Activated T-cell treated with anti-CD3 and anti-CD28 coated beads, Interleukin-2, amount 50 U/mL, for 4 hours (primary cell): ENCODE measurements around the gene TNNI3K. TPM values are rescaled to one million over a fixed set of nuclear protein-coding genes. Genes with fewer than 3 reads are reported as not detected.

Experiments
- ATAC-seq, 2 donors: fragments of 200-7000 bp; cut with Tn5 transposase; one replicate each; pipeline ENCODE4 v1.10.0; 2021
- DNase-seq: peaks from one replicate; pipeline ENCODE4 v3.0.0-alpha.2; 2020
- H3K27me3 Mint-ChIP-seq: one replicate; pipeline ENCODE4 v1.8.0; 2021; ENCODE audit warnings: low read depth, mixed read lengths
- H3K36me3 Mint-ChIP-seq: one replicate; pipeline ENCODE4 v1.8.0; 2022; ENCODE audit warnings: mixed read lengths; ENCODE audit not compliant: insufficient read depth
- H3K4me1 Mint-ChIP-seq: one replicate; pipeline ENCODE4 v1.8.0; 2021; ENCODE audit warnings: low read depth, mixed read lengths
- H3K4me3 Mint-ChIP-seq: one replicate; pipeline ENCODE4 v1.8.0; 2021; ENCODE audit warnings: mild to moderate bottlenecking, moderate library complexity, mixed read lengths
- H3K9me3 Mint-ChIP-seq: one replicate; pipeline ENCODE4 v1.8.0; 2021; ENCODE audit warnings: mixed read lengths
- total RNA-seq, 3 donors: library from RNA; stranded (reverse); gene quantifications; one replicate each; pipeline ENCODE4 v1.2.1, GENCODE V29; 2021

TNNI3K gene
- total RNA-seq, 3 donors from 2014 or later = not detected

DNA sequence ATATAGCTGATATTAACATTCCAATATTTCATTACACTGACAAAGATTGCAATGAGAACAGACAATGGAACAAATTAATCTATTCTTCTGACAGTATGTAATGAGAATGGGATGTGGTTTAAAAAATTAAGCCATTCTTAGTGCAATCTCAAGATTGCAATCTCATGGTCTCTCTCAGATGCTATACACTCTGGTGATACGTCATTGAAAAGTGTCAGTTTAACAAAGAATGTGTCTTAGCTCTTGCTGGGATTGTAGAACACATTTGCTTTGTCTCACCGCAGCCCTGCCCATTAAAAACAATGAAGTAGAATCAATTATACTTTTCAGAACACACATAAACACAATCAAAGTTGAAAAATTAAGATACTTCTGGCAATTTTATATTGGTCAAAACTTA lies 222.1 kb downstream of the TNNI3K start:
- DNase-seq = no peak
- Mint-ChIP-seq H3K4me1 (no peaks in the 10 kb centered on the region), H3K9me3 (no peaks in the 10 kb centered on the region), H3K36me3 (no peaks in the 10 kb centered on the region), H3K4me3 (no peak overlapping the region), H3K27me3 (peaks cover 2% of the 10 kb centered on the region)
- ATAC-seq = no peak

DNA sequence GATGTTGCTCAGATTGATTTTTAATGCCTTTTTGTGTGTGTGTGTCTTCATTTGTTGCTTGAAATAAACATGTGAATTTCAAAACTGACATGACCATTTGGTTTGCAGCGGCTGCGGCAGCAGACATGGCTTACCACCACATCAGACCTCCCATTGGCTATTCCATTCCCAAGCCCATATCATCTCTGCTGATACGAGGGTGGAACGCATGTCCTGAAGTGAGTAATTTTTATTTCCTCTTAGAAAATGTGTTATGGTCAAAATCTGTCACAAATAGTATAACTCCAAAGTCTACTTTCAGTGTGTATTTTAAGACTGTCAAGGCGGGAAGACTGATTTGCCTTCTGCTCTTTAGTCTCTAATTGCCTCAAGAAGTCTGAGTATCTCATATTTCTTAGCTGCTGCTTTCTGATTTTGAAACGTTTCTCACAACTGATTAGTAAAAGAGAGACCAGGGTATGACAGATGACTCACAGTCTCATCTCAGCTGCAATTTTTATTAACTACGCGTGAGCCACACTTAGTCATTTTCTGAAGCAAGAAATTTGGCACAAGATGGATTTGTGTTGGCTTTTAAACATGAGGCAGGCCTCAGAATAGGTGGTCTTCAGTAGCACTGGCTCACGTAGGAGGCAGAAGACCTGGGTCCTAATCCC lies 228.3 kb downstream of the TNNI3K start:
- DNase-seq = no peak
- H3K36me3 Mint-ChIP-seq = no peaks in the 10 kb centered on the region
- no peaks in the 10 kb centered on the region for H3K9me3 Mint-ChIP-seq
- no peaks in the 10 kb centered on the region for H3K4me1 Mint-ChIP-seq
- no peak for ATAC-seq
- peaks cover 2% of the 10 kb centered on the region for H3K27me3 Mint-ChIP-seq
- H3K4me3 Mint-ChIP-seq = no peak overlapping the region

DNA sequence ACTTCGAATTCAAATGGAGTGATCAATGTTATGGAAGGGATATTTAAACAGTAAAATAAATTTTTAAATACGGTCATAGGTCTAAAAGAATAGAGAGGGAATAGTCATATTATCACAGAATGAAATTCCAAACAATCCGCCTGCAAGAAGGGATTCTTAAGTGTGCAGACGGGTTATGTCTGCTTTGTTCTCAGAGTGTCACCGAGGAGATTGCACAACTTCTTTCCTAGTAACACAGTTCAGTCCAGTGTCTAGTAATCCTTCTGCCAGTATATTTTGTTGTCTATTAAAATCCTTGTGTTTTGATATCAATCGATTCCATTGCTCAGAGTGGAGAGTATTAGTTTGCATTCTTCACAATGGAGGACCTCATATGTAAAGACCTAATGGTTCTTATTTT lies 228.8 kb downstream of the TNNI3K start:
- Mint-ChIP-seq H3K36me3 (no peaks in the 10 kb centered on the region), H3K9me3 (no peaks in the 10 kb centered on the region), H3K4me3 (no peak overlapping the region), H3K4me1 (no peaks in the 10 kb centered on the region), H3K27me3 (no peaks in the 10 kb centered on the region)
- DNase-seq (no peak), ATAC-seq (no peak)

DNA sequence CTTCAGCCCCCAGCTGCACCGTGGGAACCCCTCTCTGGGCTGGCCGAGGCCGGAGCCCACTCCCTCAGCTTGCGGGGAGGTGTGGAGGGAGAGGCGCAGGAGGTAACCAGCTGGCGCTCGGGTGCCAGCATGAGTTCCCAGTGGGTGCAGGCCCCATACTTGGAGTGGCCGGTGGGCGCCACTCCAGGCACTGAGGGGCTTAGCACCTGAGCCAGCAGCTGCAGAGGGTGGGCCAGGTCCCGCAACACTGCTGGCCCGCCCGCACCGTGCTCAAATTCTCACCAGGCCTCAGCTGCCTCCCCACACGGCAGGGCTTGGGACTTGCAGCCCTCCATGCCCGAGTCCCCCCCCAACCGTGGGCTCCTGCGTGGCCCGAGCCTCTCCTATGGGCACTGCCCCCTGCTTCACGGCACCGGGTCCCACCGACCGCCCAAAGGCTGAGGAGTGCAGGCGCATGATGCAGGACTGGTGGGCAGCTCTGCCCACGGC lies 230.1 kb downstream of the TNNI3K start:
- Mint-ChIP-seq H3K27me3 (no peaks in the 10 kb centered on the region), H3K4me3 (no peak overlapping the region), H3K9me3 (no peaks in the 10 kb centered on the region), H3K36me3 (no peaks in the 10 kb centered on the region), H3K4me1 (no peaks in the 10 kb centered on the region)
- no peak for ATAC-seq
- DNase-seq = no peak

DNA sequence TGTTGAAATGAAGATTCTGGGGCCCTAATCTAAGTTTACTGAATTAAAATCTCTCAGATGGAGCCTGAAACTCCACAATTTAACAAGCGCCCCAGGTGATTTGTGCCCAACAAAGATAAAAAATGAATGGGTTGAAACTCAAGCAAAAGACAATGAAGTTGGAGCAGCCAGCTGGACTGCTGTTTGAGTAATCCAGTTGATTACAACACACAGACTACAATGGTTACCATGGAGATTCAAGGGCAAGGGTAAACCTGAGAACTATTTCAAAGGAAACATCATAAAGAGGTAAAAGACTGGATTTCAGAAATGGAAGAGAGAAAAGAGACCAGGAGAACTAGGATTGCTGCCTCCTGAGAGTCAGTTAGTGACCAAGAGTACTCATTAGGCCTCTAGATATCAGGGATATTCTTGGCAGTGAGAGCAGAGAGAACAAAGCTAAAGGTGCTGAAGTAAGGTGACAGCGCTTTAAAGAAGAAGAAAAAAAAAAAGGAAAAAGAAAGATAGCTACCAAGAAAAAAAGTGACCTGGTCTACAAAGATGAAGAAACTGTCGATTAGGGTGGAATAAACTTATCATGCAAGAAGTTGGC lies 232.7 kb downstream of the TNNI3K start:
- H3K4me1 Mint-ChIP-seq = no peaks in the 10 kb centered on the region
- DNase-seq (no peak), ATAC-seq (no peak)
- no peaks in the 10 kb centered on the region for H3K36me3 Mint-ChIP-seq
- H3K4me3 Mint-ChIP-seq = no peak overlapping the region
- no peaks in the 10 kb centered on the region for H3K9me3 Mint-ChIP-seq
- H3K27me3 Mint-ChIP-seq = no peaks in the 10 kb centered on the region

DNA sequence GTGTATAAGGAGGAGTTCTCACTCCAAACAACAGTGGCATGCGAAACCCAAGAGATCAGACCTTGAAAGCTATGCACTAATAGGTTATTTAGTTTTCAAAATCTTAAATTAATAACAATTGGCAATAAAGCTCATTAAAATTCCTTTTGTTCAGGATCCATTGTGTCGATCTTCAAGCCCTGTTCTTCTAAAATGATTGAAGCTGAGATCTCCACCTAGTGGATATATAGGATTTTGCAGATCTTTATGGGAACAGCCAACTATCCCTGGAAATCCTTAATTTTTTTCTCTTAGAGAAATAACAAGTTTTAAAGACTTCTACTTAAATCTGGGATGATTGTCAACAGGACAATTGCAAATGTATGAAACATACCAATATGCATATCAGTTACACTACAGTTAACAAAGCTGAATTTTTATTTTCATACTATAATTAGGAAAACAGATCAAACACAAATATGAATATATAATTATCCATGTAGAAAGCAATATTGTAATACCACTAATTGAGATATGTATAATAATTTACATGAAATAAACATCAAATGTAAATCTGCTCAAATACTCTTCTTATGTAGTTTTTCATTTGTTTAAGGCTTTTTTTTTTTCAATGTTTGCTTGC lies 233.9 kb downstream of the TNNI3K start:
- H3K4me3 Mint-ChIP-seq = no peak overlapping the region
- ATAC-seq = no peak
- DNase-seq = no peak
- no peaks in the 10 kb centered on the region for H3K27me3 Mint-ChIP-seq
- H3K36me3 Mint-ChIP-seq = no peaks in the 10 kb centered on the region
- H3K4me1 Mint-ChIP-seq = no peaks in the 10 kb centered on the region
- no peaks in the 10 kb centered on the region for H3K9me3 Mint-ChIP-seq

DNA sequence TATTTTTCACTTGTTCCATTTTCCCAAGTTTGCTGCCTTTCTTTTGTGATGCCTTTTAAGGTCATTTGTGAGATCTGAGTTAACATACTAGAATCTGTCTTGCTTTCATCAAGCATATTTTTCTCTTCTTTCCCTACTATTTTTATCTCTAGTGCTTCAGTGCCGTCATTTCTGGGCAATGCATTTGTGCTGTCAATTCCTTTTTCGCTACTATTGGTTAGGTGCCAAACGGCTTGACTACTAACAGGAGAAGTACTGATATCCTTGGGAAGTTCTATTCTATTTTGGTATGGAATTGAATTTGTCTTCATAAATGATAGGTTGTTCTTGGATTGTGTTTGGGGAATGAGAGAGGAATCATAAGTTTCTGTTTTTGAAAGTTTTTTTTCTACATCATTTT lies 235.1 kb downstream of the TNNI3K start:
- Mint-ChIP-seq H3K4me1 (no peaks in the 10 kb centered on the region), H3K9me3 (no peaks in the 10 kb centered on the region), H3K36me3 (no peaks in the 10 kb centered on the region), H3K27me3 (no peaks in the 10 kb centered on the region), H3K4me3 (no peak overlapping the region)
- DNase-seq (no peak), ATAC-seq (no peak)

DNA sequence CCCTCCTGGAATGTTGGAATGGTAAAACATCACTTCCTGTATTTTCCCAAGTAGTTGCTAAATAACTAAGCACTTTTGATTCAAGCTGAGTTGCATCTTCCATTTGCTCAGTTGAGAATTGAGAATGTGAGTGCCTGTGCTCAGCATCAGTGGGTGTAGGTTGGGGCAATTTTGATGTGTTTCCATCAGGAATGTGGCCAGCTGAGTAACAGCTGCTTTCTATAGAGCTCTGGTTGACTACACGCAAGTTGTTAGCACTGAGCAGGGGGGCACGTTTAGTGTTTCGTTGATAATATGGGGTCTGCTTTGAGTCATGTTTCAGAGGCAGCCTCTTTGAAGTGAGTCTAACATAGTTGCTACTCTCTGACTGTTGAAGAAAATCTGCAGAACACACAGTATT lies 235.7 kb downstream of the TNNI3K start:
- no peaks in the 10 kb centered on the region for H3K4me1 Mint-ChIP-seq
- no peaks in the 10 kb centered on the region for H3K27me3 Mint-ChIP-seq
- no peaks in the 10 kb centered on the region for H3K36me3 Mint-ChIP-seq
- H3K4me3 Mint-ChIP-seq = no peak overlapping the region
- no peaks in the 10 kb centered on the region for H3K9me3 Mint-ChIP-seq
- no peak for DNase-seq
- no peak for ATAC-seq

DNA sequence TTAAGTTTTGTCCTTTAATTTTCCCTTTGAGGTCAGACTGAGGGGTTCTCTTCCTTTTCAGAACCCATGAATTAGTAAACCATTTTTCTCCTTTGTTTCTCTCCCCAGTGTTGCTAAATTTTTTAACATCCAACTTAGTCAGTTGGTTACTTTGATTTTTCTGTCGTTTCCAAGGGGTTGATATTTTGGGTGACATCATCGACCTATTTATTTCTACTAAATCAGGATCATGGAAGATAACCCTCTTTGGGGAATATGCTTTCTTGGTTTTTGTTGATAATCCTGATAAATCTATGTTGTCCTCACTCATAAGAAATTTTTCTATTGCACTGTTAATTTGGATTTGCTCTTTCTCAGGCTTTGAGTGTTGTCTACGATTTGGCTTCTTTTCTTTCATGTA lies 236.3 kb downstream of the TNNI3K start:
- H3K4me1 Mint-ChIP-seq = no peaks in the 10 kb centered on the region
- H3K4me3 Mint-ChIP-seq = no peak overlapping the region
- H3K27me3 Mint-ChIP-seq = no peaks in the 10 kb centered on the region
- ATAC-seq = no peak
- no peaks in the 10 kb centered on the region for H3K36me3 Mint-ChIP-seq
- DNase-seq = no peak
- no peaks in the 10 kb centered on the region for H3K9me3 Mint-ChIP-seq

DNA sequence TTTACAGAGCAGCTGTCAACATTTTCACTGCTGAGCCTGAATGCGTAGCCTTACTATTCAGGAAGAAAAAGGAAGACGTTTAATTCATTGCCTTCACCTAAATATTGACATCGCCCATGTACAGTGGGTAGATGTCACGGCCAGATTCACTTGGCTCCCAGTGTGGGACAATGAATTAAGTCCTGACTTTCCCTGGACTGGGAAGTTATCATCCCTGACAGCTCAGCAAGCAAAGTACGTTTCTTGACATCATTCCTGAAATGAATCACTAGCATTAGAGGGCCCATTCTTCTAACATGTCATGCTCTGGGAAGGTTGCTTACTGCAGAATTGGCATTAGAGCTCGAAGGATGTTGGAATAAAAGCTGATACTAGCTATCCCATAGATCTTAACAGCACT lies 239.4 kb downstream of the TNNI3K start:
- ATAC-seq = no peak
- Mint-ChIP-seq H3K4me1 (no peaks in the 10 kb centered on the region), H3K9me3 (no peaks in the 10 kb centered on the region), H3K27me3 (no peaks in the 10 kb centered on the region), H3K36me3 (no peaks in the 10 kb centered on the region), H3K4me3 (no peak overlapping the region)
- no peak for DNase-seq

DNA sequence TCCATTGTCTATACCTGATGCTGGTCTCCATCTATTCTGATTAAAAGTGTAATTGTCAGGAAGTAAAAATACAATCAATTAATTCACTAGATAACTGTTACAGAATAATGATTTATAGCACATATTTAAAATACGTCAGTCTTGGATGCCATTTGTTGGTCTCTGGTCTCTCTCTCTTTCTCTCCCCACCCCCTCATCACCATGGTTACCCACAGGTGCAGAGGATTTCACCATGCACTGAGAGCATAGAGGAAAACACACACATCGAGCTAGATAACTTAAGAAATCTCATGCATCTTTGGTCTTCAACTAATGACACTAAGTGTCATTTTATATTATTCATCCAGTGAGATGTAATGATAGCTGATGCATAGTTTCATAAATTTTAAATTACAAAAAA lies 243.8 kb downstream of the TNNI3K start:
- no peaks in the 10 kb centered on the region for H3K4me1 Mint-ChIP-seq
- no peak for DNase-seq
- no peak overlapping the region for H3K4me3 Mint-ChIP-seq
- no peaks in the 10 kb centered on the region for H3K27me3 Mint-ChIP-seq
- no peaks in the 10 kb centered on the region for H3K36me3 Mint-ChIP-seq
- ATAC-seq = no peak
- no peaks in the 10 kb centered on the region for H3K9me3 Mint-ChIP-seq

DNA sequence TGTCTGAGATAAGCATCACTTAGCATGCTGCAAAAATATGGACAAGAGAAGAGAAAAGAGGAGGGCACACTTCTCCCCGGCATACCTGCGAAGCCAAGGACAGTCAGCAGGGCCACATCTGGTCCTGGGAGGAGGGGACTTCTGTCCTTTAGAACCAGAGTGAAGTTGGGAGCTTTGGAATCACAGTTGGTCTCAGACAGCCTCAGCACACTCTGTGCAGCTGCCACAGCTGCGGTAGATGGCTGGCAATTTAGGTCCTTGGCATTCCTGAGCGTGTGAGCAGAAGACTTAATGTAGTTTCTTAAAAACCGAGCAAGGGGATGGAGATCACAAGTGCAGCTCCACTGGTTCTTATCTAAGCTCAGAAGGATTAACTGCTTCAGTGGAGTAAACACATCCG lies 244.9 kb downstream of the TNNI3K start:
- DNase-seq (no peak), ATAC-seq (no peak)
- Mint-ChIP-seq H3K4me1 (no peaks in the 10 kb centered on the region), H3K9me3 (no peaks in the 10 kb centered on the region), H3K4me3 (no peak overlapping the region), H3K36me3 (no peaks in the 10 kb centered on the region), H3K27me3 (no peaks in the 10 kb centered on the region)

DNA sequence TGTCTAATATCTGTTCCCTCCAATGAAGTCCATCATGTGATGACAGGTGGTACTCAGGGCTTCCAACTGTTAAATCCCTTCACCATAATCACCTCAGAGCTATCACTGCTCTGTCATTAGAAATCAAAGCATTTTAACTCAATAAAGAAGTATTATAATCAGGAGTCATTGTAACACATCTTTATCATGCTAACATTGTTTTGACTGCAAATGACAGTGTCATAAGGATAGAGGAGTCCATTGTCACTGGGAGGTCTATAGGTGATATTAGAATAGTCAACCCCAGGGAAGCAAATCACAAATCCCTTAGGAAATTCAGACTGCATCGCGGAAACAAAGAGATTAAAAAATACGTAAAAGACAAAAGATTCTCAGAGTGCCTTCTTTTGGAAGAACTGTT lies 246.4 kb downstream of the TNNI3K start:
- Mint-ChIP-seq H3K27me3 (no peaks in the 10 kb centered on the region), H3K9me3 (no peaks in the 10 kb centered on the region), H3K36me3 (no peaks in the 10 kb centered on the region), H3K4me3 (no peak overlapping the region), H3K4me1 (no peaks in the 10 kb centered on the region)
- no peak for DNase-seq
- no peak for ATAC-seq

DNA sequence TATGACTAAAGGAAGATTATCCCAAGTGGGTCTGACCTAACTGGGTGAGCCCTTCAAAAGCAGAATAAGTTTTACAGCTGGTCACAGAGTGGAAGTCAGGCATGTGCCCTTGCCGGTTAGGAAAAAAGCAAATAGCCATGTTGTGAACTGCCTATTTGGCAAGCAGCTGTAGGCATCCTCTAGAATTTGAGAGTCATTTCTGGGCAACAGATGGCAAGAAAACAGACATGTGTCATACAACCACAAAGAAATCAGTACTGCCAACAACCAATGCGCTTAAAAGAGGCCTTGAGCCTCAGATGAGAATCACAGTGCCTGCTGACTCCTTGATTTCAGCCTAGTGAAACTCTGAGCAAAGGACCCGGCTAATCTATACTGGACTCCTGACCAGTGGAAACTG lies 250.4 kb downstream of the TNNI3K start:
- Mint-ChIP-seq H3K27me3 (no peaks in the 10 kb centered on the region), H3K4me3 (no peak overlapping the region), H3K4me1 (no peaks in the 10 kb centered on the region), H3K36me3 (no peaks in the 10 kb centered on the region), H3K9me3 (no peaks in the 10 kb centered on the region)
- no peak for ATAC-seq
- no peak for DNase-seq

DNA sequence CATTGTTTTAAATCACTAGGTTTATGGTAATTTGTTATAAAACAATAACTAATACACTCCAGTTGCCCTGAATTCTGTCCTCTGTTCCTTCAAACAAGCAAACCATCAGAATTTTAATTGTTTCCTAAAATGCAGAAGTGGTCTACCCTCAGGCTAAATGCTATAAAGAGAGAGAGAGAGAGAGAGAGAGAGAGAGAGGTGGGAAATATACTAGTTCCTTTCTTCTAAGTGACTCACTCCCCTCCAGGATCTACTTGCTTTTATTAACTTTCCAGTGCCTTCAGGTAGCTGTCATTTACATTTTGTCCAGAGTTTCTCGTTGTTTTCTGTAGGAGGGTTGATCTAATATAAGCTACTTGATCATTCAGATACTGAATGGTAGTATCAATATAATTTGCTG lies 250.8 kb downstream of the TNNI3K start:
- ATAC-seq = no peak
- DNase-seq = no peak
- Mint-ChIP-seq H3K36me3 (no peaks in the 10 kb centered on the region), H3K9me3 (no peaks in the 10 kb centered on the region), H3K4me1 (no peaks in the 10 kb centered on the region), H3K27me3 (no peaks in the 10 kb centered on the region), H3K4me3 (no peak overlapping the region)
